Vagina (tissue), 2 donors: ENCODE results near the gene RNF8.

Experiments
- CTCF ChIP-seq, 3 experiments: fragments of 450-650 bp in 2 of 3; fragments of 200-600 bp in 1 of 3; sonication (generic) in 1 of 3; IDR thresholded peaks; one replicate each; pipeline ENCODE4 v1.5.1; 2017 to 2019; ENCODE audit warnings: antibody characterized with exemption in 3 of 3, mild to moderate bottlenecking in 2 of 3, moderate library complexity in 2 of 3
- POLR2A ChIP-seq, 2 donors: fragments of 450-650 bp; IDR thresholded peaks; one replicate each; pipeline ENCODE4 v1.6.1; 2017; ENCODE audit warnings: antibody characterized with exemption in 2 of 2, mild to moderate bottlenecking in 2 of 2, moderate library complexity in 2 of 2
- POLR2AphosphoS5 ChIP-seq, 2 donors: sonication (generic); formaldehyde crosslinking; IDR thresholded peaks; one replicate each; pipeline ENCODE4 v1.9.0; 2017; ENCODE audit warnings: antibody characterized with exemption in 2 of 2, mild to moderate bottlenecking in 2 of 2, low read depth in 1 of 2; ENCODE audit not compliant: insufficient read depth in 1 of 2

GRCh38 chr6:37323580-37323979 lies 30.2 kb upstream of the RNF8 start:
- TF ChIP-seq CTCF (IDR thresholded peaks at IDR 0.05) (no peak), POLR2A (IDR thresholded peaks at IDR 0.05) (no peak), POLR2AphosphoS5 (IDR thresholded peaks at IDR 0.05; ENCODE audit: insufficient read depth in 1 of 2, low read depth in 1 of 2) (no peak)
